Measurements from ENCODE around the gene SPATC1L. TPM values are rescaled to one million over a fixed set of nuclear protein-coding genes. Genes with fewer than 3 reads are reported as not detected.

The SPATC1L gene
- total and polyA plus RNA-seq, 2 donors, result 3.6 to 20.4 TPM

GRCh38 chr21:46131588-46131837, 52.7 kb downstream of the SPATC1L start:
- Histone ChIP-seq H3K36me3 (ENCODE audit: insufficient read depth) (no peaks in the 10 kb centered on the region), H3K4me3 (ENCODE audit: low read depth, low read length) (no peak overlapping the region), H3K27ac (ENCODE audit: low read depth) (no peak overlapping the region), H3K4me1 (ENCODE audit: insufficient read depth) (no peaks in the 10 kb centered on the region)
- WGBS, result 86% methylated on average over 4 of the region's 4 CpGs
- no peak for DNase-seq (ENCODE audit: extremely low spot score)

DNA sequence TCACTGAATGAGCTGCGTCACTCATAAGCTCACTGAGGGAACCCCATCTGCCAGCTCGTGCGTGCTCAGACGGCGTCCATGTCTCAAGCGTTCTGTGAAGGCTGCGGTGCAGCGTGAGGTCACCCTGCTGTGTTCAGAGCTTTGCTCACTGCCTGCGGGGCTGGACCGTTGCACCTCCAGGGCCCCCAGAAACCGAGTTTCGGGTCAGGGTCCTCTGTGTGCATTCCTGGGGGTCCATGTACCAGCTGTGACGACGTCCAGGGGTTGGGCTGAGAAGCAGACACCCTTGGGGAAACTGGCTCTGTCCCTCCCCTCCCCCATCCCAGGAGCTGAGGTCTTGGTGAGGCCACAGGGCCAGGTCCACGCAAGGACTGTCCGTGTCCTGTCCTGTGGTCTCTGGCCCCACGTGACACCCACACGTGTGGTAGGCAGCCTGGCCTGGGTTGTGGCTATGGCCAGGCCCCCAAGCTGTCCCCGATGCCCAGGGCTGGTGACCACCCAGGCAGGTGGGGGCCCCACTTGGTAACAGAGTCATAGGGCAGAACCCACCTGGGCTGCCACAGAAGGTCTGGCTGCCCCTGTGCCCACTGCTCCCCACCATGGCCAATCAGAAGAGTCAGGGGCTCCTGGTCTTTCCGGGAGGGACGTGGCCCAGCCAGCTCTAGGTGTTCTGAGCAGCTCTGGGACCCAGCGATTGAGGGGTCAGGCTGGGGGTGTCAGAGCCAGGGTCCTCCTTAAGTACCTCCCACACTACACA, 53.2 kb downstream of the SPATC1L start:
- WGBS, result 52% methylated on average over 22 of the region's 22 CpGs
- DNase-seq (ENCODE audit: extremely low spot score), result no peak
- Histone ChIP-seq H3K4me1 (ENCODE audit: insufficient read depth) (no peaks in the 10 kb centered on the region), H3K27ac (ENCODE audit: low read depth) (no peak overlapping the region), H3K36me3 (ENCODE audit: insufficient read depth) (no peaks in the 10 kb centered on the region), H3K4me3 (ENCODE audit: low read depth, low read length) (no peak overlapping the region)

GRCh38 chr21:46129846-46130651, 54.2 kb downstream of the SPATC1L start:
- Histone ChIP-seq H3K27ac (ENCODE audit: low read depth) (no peak overlapping the region), H3K36me3 (ENCODE audit: insufficient read depth) (no peaks in the 10 kb centered on the region), H3K4me1 (ENCODE audit: insufficient read depth) (no peaks in the 10 kb centered on the region), H3K4me3 (ENCODE audit: low read depth, low read length) (no peak overlapping the region)
- 77% methylated on average over 27 of the region's 27 CpGs for WGBS
- no peak for DNase-seq (ENCODE audit: extremely low spot score)

DNA sequence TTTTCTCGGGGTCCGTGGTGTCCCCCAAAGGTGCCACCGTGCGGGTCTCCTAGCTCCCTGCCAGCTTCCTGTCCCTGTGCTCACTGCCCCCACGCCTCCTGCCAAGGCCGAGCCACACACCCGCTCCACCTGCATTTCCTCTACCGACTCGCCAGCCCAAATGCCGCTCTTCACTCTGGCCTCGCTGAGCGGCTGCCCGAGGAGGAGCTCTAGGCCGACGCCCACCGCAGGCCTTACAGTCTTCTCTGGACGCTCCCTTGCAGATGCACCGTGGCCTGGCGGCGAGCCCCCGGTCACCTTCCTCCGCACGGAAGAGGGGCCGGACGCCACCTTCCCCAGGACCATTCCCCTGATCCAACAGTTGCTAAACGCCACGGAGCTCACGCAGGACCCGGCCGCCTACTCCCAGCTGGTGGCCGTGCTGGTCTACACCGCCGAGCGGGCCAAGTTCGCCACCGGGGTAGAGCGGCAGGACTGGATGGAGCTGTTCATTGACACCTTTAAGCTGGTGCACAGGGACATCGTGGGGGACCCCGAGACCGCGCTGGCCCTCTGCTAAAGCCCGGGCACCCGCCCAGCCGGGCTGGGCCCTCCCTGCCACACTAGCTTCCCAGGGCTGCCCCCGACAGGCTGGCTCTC, 55.2 kb downstream of the SPATC1L start:
- no peak overlapping the region for H3K4me3 ChIP-seq (ENCODE audit: low read depth, low read length)
- DNase-seq (ENCODE audit: extremely low spot score), result no peak
- 70% methylated on average over 45 of the region's 45 CpGs for WGBS
- H3K36me3 ChIP-seq (ENCODE audit: insufficient read depth), result no peaks in the 10 kb centered on the region
- H3K4me1 ChIP-seq (ENCODE audit: insufficient read depth), result no peaks in the 10 kb centered on the region
- H3K27ac ChIP-seq (ENCODE audit: low read depth), result no peak overlapping the region

DNA sequence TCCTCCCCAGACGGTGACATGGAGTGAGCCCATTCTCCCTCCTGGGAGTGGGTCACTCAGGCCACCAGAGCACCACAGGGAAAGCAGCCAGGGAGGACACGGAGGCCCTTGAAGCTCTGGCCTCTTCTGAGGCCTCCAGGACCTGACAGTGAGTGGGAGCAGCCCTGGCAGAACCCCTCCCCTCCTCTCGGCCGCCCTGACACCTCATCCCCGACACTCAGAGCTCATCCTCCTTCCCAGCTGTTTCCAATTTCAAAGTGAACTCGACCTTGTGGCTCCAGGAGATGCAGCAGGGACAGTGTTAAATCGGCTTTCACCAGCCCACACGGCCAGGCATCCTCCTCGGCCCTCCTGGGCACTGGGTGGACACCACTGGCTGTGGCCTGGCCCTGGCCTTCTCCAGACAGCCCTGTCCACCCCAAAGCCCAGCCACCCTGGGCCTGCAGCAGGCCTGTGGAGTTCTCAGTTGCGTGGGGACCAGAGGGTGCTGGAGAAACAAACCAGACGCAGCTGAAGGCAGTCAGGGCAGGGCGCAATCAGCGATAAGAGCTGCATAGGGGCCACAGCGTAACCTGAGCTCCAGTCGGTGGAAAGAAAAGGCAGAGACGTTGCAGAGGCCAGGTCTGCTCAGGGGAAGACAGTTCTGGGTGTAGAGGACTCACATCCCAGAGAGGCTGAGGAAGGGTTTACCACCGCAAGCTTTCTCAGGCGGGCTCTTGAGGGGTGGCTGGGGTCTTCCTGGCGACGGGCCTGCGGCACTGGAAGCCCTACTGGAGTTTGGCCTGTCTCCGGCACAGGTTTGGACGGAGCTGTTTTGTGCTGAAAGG, 55.9 kb downstream of the SPATC1L start:
- Histone ChIP-seq H3K4me1 (ENCODE audit: insufficient read depth) (no peaks in the 10 kb centered on the region), H3K4me3 (ENCODE audit: low read depth, low read length) (no peak overlapping the region), H3K36me3 (ENCODE audit: insufficient read depth) (no peaks in the 10 kb centered on the region), H3K27ac (ENCODE audit: low read depth) (no peak overlapping the region)
- WGBS, result 49% methylated on average over 23 of the region's 23 CpGs
- DNase-seq (ENCODE audit: extremely low spot score), result no peak

DNA sequence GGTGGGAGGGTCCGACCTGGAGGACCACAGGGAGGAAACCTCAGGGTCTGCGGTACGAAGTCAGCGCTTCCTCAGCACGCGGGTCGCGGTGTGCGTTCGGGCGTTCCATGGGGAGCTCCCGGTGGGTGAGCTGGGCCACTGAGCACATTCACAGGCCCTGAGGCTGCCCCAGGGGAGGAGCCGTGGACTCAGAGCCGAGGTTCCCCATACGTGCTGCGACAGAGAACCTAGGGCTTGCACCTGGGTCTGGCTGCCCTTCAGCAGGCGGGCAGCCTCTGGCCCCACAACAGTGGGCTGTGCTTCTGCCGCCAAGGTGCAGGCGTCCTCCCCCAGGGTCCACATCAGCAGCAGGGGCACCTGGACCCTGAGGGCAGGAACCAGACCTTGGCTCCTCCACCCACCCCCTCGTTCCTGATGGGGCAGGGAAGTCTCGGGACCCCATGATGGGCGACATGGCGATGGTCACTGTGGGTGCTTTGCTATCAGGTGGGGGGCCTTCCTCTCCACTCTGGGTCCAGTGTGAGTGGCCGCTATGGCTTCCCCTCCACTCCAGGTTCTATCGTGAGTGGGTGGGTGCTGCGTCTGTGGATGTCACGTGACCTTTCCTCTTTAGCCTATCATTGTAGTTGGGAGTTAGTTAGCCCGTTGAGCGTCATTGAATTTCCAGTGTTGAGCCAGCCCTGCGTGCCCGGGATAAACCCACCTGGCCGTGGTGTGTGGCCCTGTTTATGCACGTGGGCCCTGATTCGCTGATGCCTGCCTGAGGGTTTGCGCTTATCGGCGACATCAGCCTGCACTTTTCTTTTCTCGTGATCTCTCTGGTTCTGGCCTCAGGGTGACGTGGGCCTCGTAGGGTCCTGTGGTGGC, 56.8 kb downstream of the SPATC1L start:
- WGBS, result 76% methylated on average over 40 of the region's 40 CpGs
- Histone ChIP-seq H3K36me3 (ENCODE audit: insufficient read depth) (no peaks in the 10 kb centered on the region), H3K4me1 (ENCODE audit: insufficient read depth) (no peaks in the 10 kb centered on the region), H3K4me3 (ENCODE audit: low read depth, low read length) (no peak overlapping the region), H3K27ac (ENCODE audit: low read depth) (no peak overlapping the region)
- DNase-seq (ENCODE audit: extremely low spot score), result no peak

DNA sequence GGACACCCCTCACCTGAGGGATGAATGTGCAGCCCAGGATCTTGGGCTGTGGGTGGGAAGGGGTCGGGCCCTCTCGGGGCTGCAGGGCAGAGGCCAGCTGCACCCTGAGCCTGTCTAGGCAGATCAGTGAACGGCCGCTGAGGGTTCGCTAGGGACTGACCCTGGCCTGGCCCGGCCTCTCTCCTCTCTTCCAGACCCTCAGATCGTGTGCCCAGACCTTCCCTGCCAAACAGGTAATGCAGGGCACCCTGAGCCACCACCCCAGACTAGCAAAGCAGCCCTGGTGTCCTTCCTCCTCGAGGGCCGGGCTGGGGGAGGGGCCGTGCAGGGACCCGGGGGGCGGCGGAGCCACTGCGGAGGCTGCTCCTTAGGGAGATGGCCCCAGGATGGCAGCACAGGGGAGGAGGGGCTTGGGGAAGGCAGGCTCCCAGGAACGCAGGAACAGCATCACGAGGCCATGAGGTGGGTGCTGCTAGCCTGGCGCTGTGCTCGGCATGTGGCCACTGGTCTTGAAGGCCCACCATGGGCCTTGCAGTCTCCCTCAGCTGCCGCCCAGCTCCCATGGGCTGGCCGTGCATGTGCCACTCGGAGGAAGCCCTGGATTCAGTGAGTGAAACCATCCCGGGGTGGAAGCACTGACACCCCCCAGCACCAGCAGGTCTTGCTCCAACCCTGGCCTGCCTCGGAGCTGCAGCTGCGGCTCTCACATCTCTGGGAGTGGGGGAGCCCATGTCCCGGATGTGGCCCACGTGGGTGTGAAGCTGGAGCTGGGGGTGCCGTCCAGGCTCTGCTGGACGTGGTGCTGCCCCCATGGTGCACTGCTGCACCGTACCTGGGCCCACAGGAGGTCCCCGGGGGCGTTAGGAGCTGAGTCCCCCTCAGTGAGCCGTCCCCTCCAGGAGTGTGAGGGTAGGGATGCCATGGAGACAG, 57.7 kb downstream of the SPATC1L start:
- WGBS, result 69% methylated on average over 32 of the region's 32 CpGs
- H3K36me3 ChIP-seq (ENCODE audit: insufficient read depth), result no peaks in the 10 kb centered on the region

GRCh38 chr21:46125846-46126301, 58.4 kb downstream of the SPATC1L start:
- 84% methylated on average over 47 of the region's 47 CpGs for WGBS
- H3K36me3 ChIP-seq (ENCODE audit: insufficient read depth), result no peaks in the 10 kb centered on the region
- H3K27ac ChIP-seq (ENCODE audit: low read depth), result no peak overlapping the region

More for the DNA sequence above, 57.7 kb downstream of the SPATC1L start:
- no peak for DNase-seq (ENCODE audit: extremely low spot score)
- Histone ChIP-seq H3K4me1 (ENCODE audit: insufficient read depth) (no peaks in the 10 kb centered on the region), H3K4me3 (ENCODE audit: low read depth, low read length) (no peak overlapping the region), H3K27ac (ENCODE audit: low read depth) (no peak overlapping the region)

DNA sequence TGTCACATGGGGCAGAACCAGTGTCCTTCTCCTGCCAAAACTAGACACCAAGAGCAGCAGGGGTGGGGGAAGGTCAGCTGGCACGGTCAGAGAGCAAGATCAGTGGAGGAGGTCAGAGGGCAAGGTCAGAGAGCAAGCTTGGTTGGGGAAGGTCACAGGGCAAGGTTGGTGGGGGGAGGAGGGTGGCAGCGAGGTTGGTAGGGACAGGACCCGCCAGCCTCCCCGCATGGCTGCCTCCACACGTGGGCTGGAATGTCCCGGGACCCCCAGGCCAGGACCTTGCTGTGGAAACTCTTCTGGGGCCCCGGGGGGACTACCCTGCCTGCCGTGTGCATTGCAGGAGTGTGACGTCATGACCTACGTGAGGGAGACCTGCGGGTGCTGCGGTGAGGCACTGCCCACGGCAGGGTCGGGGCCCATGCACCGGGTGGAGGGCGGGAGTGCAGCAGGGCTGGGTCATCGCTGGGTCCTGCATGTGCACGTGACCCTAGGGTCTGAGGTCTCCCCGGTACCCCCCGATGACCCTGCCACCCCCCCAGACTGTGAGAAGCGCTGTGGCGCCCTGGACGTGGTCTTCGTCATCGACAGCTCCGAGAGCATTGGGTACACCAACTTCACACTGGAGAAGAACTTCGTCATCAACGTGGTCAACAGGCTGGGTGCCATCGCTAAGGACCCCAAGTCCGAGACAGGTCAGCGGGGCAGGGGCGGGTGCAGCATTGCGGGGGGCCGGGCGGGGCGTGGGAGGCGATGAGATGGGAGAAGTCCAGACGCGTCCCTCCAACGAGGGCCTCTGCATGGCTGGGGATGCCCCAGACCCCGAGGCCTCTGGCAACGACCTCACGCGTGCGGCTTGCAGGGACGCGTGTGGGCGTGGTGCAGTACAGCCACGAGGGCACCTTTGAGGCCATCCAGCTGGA, 59.1 kb downstream of the SPATC1L start:
- H3K27ac ChIP-seq (ENCODE audit: low read depth), result no peak overlapping the region
- H3K4me3 ChIP-seq (ENCODE audit: low read depth, low read length), result no peak overlapping the region
- WGBS, result 78% methylated on average over 49 of the region's 49 CpGs
- no peaks in the 10 kb centered on the region for H3K4me1 ChIP-seq (ENCODE audit: insufficient read depth)
- no peak for DNase-seq (ENCODE audit: extremely low spot score)
- no peaks in the 10 kb centered on the region for H3K36me3 ChIP-seq (ENCODE audit: insufficient read depth)

More at GRCh38 chr21:46125846-46126301, 58.4 kb downstream of the SPATC1L start:
- H3K4me3 ChIP-seq (ENCODE audit: low read depth, low read length), result no peak overlapping the region
- no peak for DNase-seq (ENCODE audit: extremely low spot score)
- H3K4me1 ChIP-seq (ENCODE audit: insufficient read depth), result no peaks in the 10 kb centered on the region

DNA sequence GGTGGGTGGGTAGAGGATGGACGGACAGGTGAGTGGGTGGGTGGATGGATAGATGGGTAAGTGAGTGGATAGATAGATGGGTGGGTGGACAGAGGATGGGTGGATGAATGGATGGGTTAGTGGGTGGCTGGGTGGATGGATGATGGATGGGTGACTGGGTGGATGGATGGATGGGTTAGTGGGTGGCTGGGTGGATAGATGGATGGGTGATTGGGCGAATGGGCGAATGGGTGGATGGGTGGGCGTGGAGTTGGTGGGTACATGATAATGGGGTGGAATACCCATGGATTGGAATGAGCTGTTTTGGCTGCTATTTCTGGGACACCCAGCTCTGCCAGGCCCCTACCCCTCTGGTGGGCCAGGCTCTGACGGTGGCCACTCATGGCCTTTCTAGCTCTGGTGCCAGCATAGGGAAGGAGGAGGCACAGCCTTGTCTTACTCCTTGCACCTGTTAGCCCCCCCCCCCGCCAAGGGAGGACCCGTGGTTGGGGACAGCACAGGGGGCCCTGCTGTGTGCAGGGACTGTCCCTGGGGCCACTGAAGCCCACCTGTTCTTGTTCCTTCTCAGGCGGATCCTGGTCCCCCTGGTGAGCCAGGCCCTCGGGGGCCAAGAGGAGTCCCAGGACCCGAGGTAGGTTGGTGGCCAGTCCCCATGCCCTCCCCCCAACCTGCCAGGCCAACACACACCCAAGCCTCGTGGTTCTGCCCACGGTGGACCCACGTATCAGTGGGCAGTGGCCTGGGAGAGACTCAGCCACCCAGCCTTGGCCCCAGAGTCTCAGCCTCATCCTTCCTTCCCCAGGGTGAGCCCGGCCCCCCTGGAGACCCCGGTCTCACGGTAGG, 60.0 kb downstream of the SPATC1L start:
- no peak for DNase-seq (ENCODE audit: extremely low spot score)
- H3K27ac ChIP-seq (ENCODE audit: low read depth), result no peak overlapping the region
- no peak overlapping the region for H3K4me3 ChIP-seq (ENCODE audit: low read depth, low read length)
- no peaks in the 10 kb centered on the region for H3K36me3 ChIP-seq (ENCODE audit: insufficient read depth)
- whole genome bisulfite sequencing, result 90% methylated on average over 16 of the region's 16 CpGs
- H3K4me1 ChIP-seq (ENCODE audit: insufficient read depth), result no peaks in the 10 kb centered on the region
